Epithelial cell of alveolus of lung (primary cell): ENCODE results near the gene CD58. TPM values are rescaled to one million over a fixed set of nuclear protein-coding genes. Genes with fewer than 3 reads are reported as not detected.

Experiments
- total RNA-seq: library from RNA; depleted of rRNA; stranded (reverse); fragments of >200 nt; gene quantifications from 2 replicates; pipeline ENCODE4 v1.2.1, GENCODE V29; 2015

Gene CD58
- total RNA-seq, result 0.32 and 6.7 TPM in 2 replicates

GRCh38 chr1:116570358-116571214 is at the start of gene CD58:
Gene CD58 (minus strand): TSS chr1:116571026. CDS start chr1:116570972, 54 bp downstream.

Other genes with a start within 250 kb of the CD58 start
- gene ATP1A1, start 197.8 kb downstream of the CD58 start, total RNA-seq, result 102 and 141 TPM in 2 replicates
- 0.32 and 1.8 TPM in 2 replicates for gene IGSF3, start 96.7 kb upstream of the CD58 start, total RNA-seq
- gene CD2, start 183.4 kb upstream of the CD58 start, total RNA-seq, result not detected in 2 replicates